GM18508 (cell line): ENCODE measurements around the gene SOX11.
"Not testable (repeated sequence)": the region's sequence is repeated elsewhere in the genome, so short reads cannot be mapped to it uniquely, and the experiment has no call there.

Source experiments
- ATAC-seq: cut with Tn5 transposase; IDR thresholded peaks from one replicate; pipeline ENCODE4 v1.9.1; 2021; ENCODE audit warnings: moderate number of reproducible peaks; ENCODE audit not compliant: insufficient read depth, unreplicated experiment

The SOX11 gene

GRCh38 chr2:5691985-5692529 is at the start of gene SOX11:
Gene SOX11 (plus strand): TSS chr2:5692384. CDS start chr2:5692722, 338 bp downstream.
- ATAC-seq, result no peak

GRCh38 chr2:5652734-5653133 is 39.5 kb upstream of the SOX11 start:
- ATAC-seq, result not testable (repeated sequence)

- not testable (repeated sequence) for ATAC-seq
Observed at GRCh38 chr2:5653756-5654155, 38.4 kb upstream of the SOX11 start.

- ATAC-seq, result no peak
Observed at GRCh38 chr2:5657231-5657630, 35.0 kb upstream of the SOX11 start.

- ATAC-seq, result no peak
Observed at GRCh38 chr2:5660591-5660990, 31.6 kb upstream of the SOX11 start.

- ATAC-seq, result no peak
Observed at GRCh38 chr2:5661362-5661761, 30.8 kb upstream of the SOX11 start.

- ATAC-seq, result no peak
Observed at GRCh38 chr2:5664278-5664681, 27.9 kb upstream of the SOX11 start.

- ATAC-seq, result no peak
Observed at GRCh38 chr2:5665066-5665465, 27.1 kb upstream of the SOX11 start.

- ATAC-seq, result no peak
Observed at GRCh38 chr2:5666798-5667197, 25.4 kb upstream of the SOX11 start.

GRCh38 chr2:5667655-5668054 is 24.5 kb upstream of the SOX11 start:
- ATAC-seq, result not testable (repeated sequence)

GRCh38 chr2:5668682-5669250 is 23.4 kb upstream of the SOX11 start:
- no peak for ATAC-seq

GRCh38 chr2:5672749-5673144 is 19.4 kb upstream of the SOX11 start:
- no peak for ATAC-seq

- no peak for ATAC-seq
Observed at GRCh38 chr2:5673145-5674025, 18.8 kb upstream of the SOX11 start.

GRCh38 chr2:5674026-5674340 is 18.2 kb upstream of the SOX11 start:
- no peak for ATAC-seq

- no peak for ATAC-seq
Observed at GRCh38 chr2:5677133-5677532, 15.1 kb upstream of the SOX11 start.

GRCh38 chr2:5683471-5683870 is 8.7 kb upstream of the SOX11 start:
- no peak for ATAC-seq

- ATAC-seq, result no peak
Observed at GRCh38 chr2:5685225-5685624, 7.0 kb upstream of the SOX11 start.

- ATAC-seq, result no peak
Observed at GRCh38 chr2:5686068-5686467, 6.1 kb upstream of the SOX11 start.

GRCh38 chr2:5686536-5686935 is 5.6 kb upstream of the SOX11 start:
- no peak for ATAC-seq

- no peak for ATAC-seq
Observed at GRCh38 chr2:5689750-5690149, 2.4 kb upstream of the SOX11 start.

GRCh38 chr2:5690286-5690685 is 1.9 kb upstream of the SOX11 start:
- no peak for ATAC-seq
